Spleen (tissue), 11 donors: Measurements from ENCODE around the gene PIP5K1B. TPM values are rescaled to one million over a fixed set of nuclear protein-coding genes. Genes with fewer than 3 reads are reported as not detected.

Experiments
- DNase-seq: peaks from one replicate; pipeline ENCODE4 v3.0.0-alpha.2; 2020
- H3K27ac ChIP-seq, 8 donors: fragments of 200-600 bp; sonication (generic) in 7 of 8; 1 replicate in 4 of 8; 2 replicates in 4 of 8; pipeline versions ENCODE4 v1.5.0 to v1.8.0; 2016 to 2021; ENCODE audit warnings: inconsistent platforms in 4 of 8, mild to moderate bottlenecking in 4 of 8, moderate library complexity in 1 of 8
- H3K27me3 ChIP-seq, 7 donors: fragments of 200-600 bp; sonication (generic) in 6 of 7; replicated peaks in 1 of 7; 1 replicate in 4 of 7; 2 replicates in 3 of 7; pipeline versions ENCODE4 v1.5.0 to v1.8.0; 2016 to 2021; ENCODE audit warnings: inconsistent platforms in 3 of 7, mild to moderate bottlenecking in 1 of 7
- H3K36me3 ChIP-seq, 6 donors: fragments of 200-600 bp; sonication (generic) in 5 of 6; 1 replicate in 4 of 6; 2 replicates in 2 of 6; pipeline versions ENCODE4 v1.5.0 to v1.8.0; 2016 to 2021; ENCODE audit warnings: inconsistent platforms in 2 of 6
- H3K4me1 ChIP-seq, 6 donors: fragments of 200-600 bp; sonication (generic) in 5 of 6; 1 replicate in 3 of 6; 2 replicates in 3 of 6; pipeline versions ENCODE4 v1.5.0 to v1.8.0; 2016 to 2021; ENCODE audit warnings: inconsistent platforms in 3 of 6
- H3K4me3 ChIP-seq, 8 donors: fragments of 200-600 bp; sonication (generic) in 7 of 8; 1 replicate in 4 of 8; 2 replicates in 4 of 8; pipeline versions ENCODE4 v1.5.0 to v1.8.0; 2016 to 2021; ENCODE audit warnings: inconsistent platforms in 4 of 8, mild to moderate bottlenecking in 4 of 8, moderate library complexity in 2 of 8
- H3K9me3 ChIP-seq, 8 donors: fragments of 200-600 bp; sonication (generic) in 7 of 8; 1 replicate in 4 of 8; 2 replicates in 4 of 8; pipeline versions ENCODE4 v1.5.0 to v1.8.0; 2016 to 2021; ENCODE audit warnings: inconsistent platforms in 4 of 8
- CTCF ChIP-seq, 11 experiments: fragments of 200-600 bp in 7 of 11; fragments of 450-650 bp in 4 of 11; sonication (generic) in 4 of 11; IDR thresholded peaks in 8 of 11; conservative IDR thresholded peaks in 3 of 11; 1 replicate in 7 of 11; 2 replicates in 4 of 11; pipeline versions ENCODE4 v1.4.0 to v1.8.0; 2016 to 2021; ENCODE audit warnings: antibody characterized with exemption in 11 of 11, inconsistent platforms in 4 of 11, mild to moderate bottlenecking in 1 of 11
- POLR2A ChIP-seq, 3 donors: fragments of 450-650 bp; IDR thresholded peaks; one replicate each; pipeline ENCODE4 v1.5.1; 2017; ENCODE audit warnings: antibody characterized with exemption in 3 of 3, mild to moderate bottlenecking in 1 of 3
- POLR2AphosphoS5 ChIP-seq, 3 donors: sonication (generic); formaldehyde crosslinking; IDR thresholded peaks; one replicate each; pipeline ENCODE4 v1.5.1; 2017; ENCODE audit warnings: antibody characterized with exemption in 3 of 3
- WGBS, 5 donors: extraction: QIAGEN DNeasy Blood & Tissue Kit in 3 of 5; methylation state at CpG; one replicate each; pipeline versions ENCODE4 v1.1.5 to v1.1.7; 2013 to 2018; 5-methylcytosine and 5-hydroxymethylcytosine counted together
- intact Hi-C: fragments of 100-400 bp; cut with DNase I; formaldehyde crosslinking; loops from one replicate; pipeline ENCODE4 v1.15.0; 2023; ENCODE audit warnings: low total_unique reads
- polyA plus RNA-seq, 3 donors: library from polyadenylated mRNA; stranded (reverse); fragments of 200-250 nt; gene quantifications; one replicate each; pipeline ENCODE4 v1.2.1, GENCODE V29; 2013
- total RNA-seq, 7 donors: library from RNA; depleted of rRNA in 3 of 7; stranded (reverse); fragments of >200 nt in 3 of 7; fragmentation: NEBNext Ultra II Directional in 4 of 7; extraction: Animal tissue kit (Norgen Biotek cat#: 25700) in 4 of 7; gene quantifications; one replicate each; pipeline versions ENCODE4 v1.1.0 to v1.2.1, GENCODE V29; 2016 to 2021
- donor health status: healthy with polysubstance abuse.
- donor health status: DM: no; HTN: no; CAD: no; lungs with moderate emphysema.
- donor health status: DM: no; HTN: no; CAD: no.
- donor health status: Bipolar disorder and iron deficiency.
- donor health status: healthy.
- donor health status: DM: no; HTN: no; CAD: no.
- donor health status: DM: yes; HTN: yes; CAD: no.

The PIP5K1B gene
- total and polyA plus RNA-seq, 10 donors, result 1.5 to 10.3 (median 6.8) TPM

- intact Hi-C loops, result no loop called here
- H3K36me3 ChIP-seq, result no peaks in the 10 kb centered on the region
- WGBS, 5 donors, result 49 to 64% (median 57%) methylated on average over 2 of the region's 2 CpGs
Measured at GRCh38 chr9:68927165-68927564, 222.1 kb downstream of the PIP5K1B start.

GRCh38 chr9:68931821-68932220, 226.8 kb downstream of the PIP5K1B start:
- intact Hi-C loops, result no loop called here
- no peaks in the 10 kb centered on the region for H3K9me3 ChIP-seq
- H3K4me1 ChIP-seq, result peaks cover 0 to 16% (median 3%) of the 10 kb centered on the region in 6 donors
- no peak overlapping the region for H3K27ac ChIP-seq
- H3K36me3 ChIP-seq, result peaks cover 0 to 7% (median 0%) of the 10 kb centered on the region in 6 donors
- WGBS, 5 donors, result 81 to 93% (median 89%) methylated on average over 6 of the region's 6 CpGs
- H3K4me3 ChIP-seq, result no peak overlapping the region
- TF ChIP-seq POLR2AphosphoS5 (IDR thresholded peaks at IDR 0.05), result no peak
- no peak for TF ChIP-seq POLR2A (IDR thresholded peaks at IDR 0.05)
- TF ChIP-seq CTCF (IDR thresholded peaks at IDR 0.05 in 8 of 11, conservative IDR thresholded peaks at IDR 0.05 in 3 of 11), result no peak
- no peaks in the 10 kb centered on the region for H3K27me3 ChIP-seq
- no peak for DNase-seq

More at GRCh38 chr9:68927165-68927564, 222.1 kb downstream of the PIP5K1B start:
- DNase-seq, result no peak
- Histone ChIP-seq H3K27ac (no peak overlapping the region), H3K27me3 (no peaks in the 10 kb centered on the region), H3K4me1 (no peaks in the 10 kb centered on the region), H3K9me3 (no peaks in the 10 kb centered on the region), H3K4me3 (no peak overlapping the region)
- TF ChIP-seq POLR2AphosphoS5 (IDR thresholded peaks at IDR 0.05), result no peak
- TF ChIP-seq CTCF (IDR thresholded peaks at IDR 0.05 in 8 of 11, conservative IDR thresholded peaks at IDR 0.05 in 3 of 11), result no peak
- TF ChIP-seq POLR2A (IDR thresholded peaks at IDR 0.05), result no peak

- Histone ChIP-seq H3K27me3 (no peaks in the 10 kb centered on the region), H3K4me1 (peaks cover 0 to 16% (median 3%) of the 10 kb centered on the region in 6 donors), H3K4me3 (no peak overlapping the region), H3K36me3 (peaks cover 0 to 7% (median 0%) of the 10 kb centered on the region in 6 donors), H3K9me3 (no peaks in the 10 kb centered on the region), H3K27ac (peak overlapping the region in 2 of 8 donors; percentile 32 to 54)
- WGBS, 5 donors, result 75 to 91% (median 82%) methylated on average over 1 of the region's 1 CpG
- DNase-seq, result no peak
- TF ChIP-seq POLR2AphosphoS5 (IDR thresholded peaks at IDR 0.05) (no peak), CTCF (IDR thresholded peaks at IDR 0.05 in 8 of 11, conservative IDR thresholded peaks at IDR 0.05 in 3 of 11) (no peak), POLR2A (IDR thresholded peaks at IDR 0.05) (no peak)
- intact Hi-C loops, result no loop called here
Measured at GRCh38 chr9:68932458-68932857, 227.4 kb downstream of the PIP5K1B start.

- Histone ChIP-seq H3K4me1 (peaks cover 0 to 16% (median 3%) of the 10 kb centered on the region in 6 donors), H3K27me3 (no peaks in the 10 kb centered on the region), H3K27ac (peak overlapping the region in 2 of 8 donors; percentile 32 to 54), H3K36me3 (peaks cover 0 to 7% (median 0%) of the 10 kb centered on the region in 6 donors), H3K9me3 (no peaks in the 10 kb centered on the region), H3K4me3 (no peak overlapping the region)
- DNase-seq, result no peak
- no peak for TF ChIP-seq POLR2A (IDR thresholded peaks at IDR 0.05)
- TF ChIP-seq CTCF (IDR thresholded peaks at IDR 0.05 in 8 of 11, conservative IDR thresholded peaks at IDR 0.05 in 3 of 11), result no peak
- no peak for TF ChIP-seq POLR2AphosphoS5 (IDR thresholded peaks at IDR 0.05)
- WGBS, 5 donors, result 63 to 78% (median 68%) methylated on average over 4 of the region's 4 CpGs
- intact Hi-C loops, result no loop called here
Measured at GRCh38 chr9:68933434-68934328, 228.6 kb downstream of the PIP5K1B start.
